Measurements from ENCODE around the gene KCNH8.
"Not testable (repeated sequence)": the region's sequence is repeated elsewhere in the genome, so short reads cannot be mapped to it uniquely, and the experiment has no call there.

The KCNH8 gene

GRCh38 chr3:19183584-19183983 lies 35.3 kb downstream of the KCNH8 start:
- no peak for DNase-seq

GRCh38 chr3:19190126-19190525 lies 41.8 kb downstream of the KCNH8 start:
- DNase-seq, result no peak

GRCh38 chr3:19190602-19191001 lies 42.3 kb downstream of the KCNH8 start:
- no peak for DNase-seq

- DNase-seq, result no peak
Observed at GRCh38 chr3:19199131-19199530, 50.8 kb downstream of the KCNH8 start.

GRCh38 chr3:19202303-19202702 lies 54.0 kb downstream of the KCNH8 start:
- DNase-seq, result no peak

GRCh38 chr3:19202754-19203153 lies 54.4 kb downstream of the KCNH8 start:
- DNase-seq, result no peak

- DNase-seq, result no peak
Observed at GRCh38 chr3:19206540-19206939, 58.2 kb downstream of the KCNH8 start.

- no peak for DNase-seq
Observed at GRCh38 chr3:19213603-19214220, 65.4 kb downstream of the KCNH8 start.

- no peak for DNase-seq
Observed at GRCh38 chr3:19215427-19215826, 67.1 kb downstream of the KCNH8 start.

- DNase-seq, result peak; percentile 2
Observed at GRCh38 chr3:19216669-19217337, 68.5 kb downstream of the KCNH8 start.

- no peak for DNase-seq
Observed at GRCh38 chr3:19220311-19220710, 72.0 kb downstream of the KCNH8 start.

GRCh38 chr3:19221081-19221480 lies 72.8 kb downstream of the KCNH8 start:
- no peak for DNase-seq

- DNase-seq, result no peak
Observed at GRCh38 chr3:19226479-19226878, 78.2 kb downstream of the KCNH8 start.

GRCh38 chr3:19228167-19228566 lies 79.9 kb downstream of the KCNH8 start:
- no peak for DNase-seq

GRCh38 chr3:19229086-19229485 lies 80.8 kb downstream of the KCNH8 start:
- no peak for DNase-seq

GRCh38 chr3:19229881-19230280 lies 81.6 kb downstream of the KCNH8 start:
- DNase-seq, result not testable (repeated sequence)

- DNase-seq, result no peak
Observed at GRCh38 chr3:19231792-19232461, 83.6 kb downstream of the KCNH8 start.

- DNase-seq, result no peak
Observed at GRCh38 chr3:19232566-19232965, 84.3 kb downstream of the KCNH8 start.

- not testable (repeated sequence) for DNase-seq
Observed at GRCh38 chr3:19233882-19234784, 85.8 kb downstream of the KCNH8 start.

- DNase-seq, result no peak
Observed at GRCh38 chr3:19248143-19248542, 99.8 kb downstream of the KCNH8 start.

GRCh38 chr3:19248767-19249166 lies 100.5 kb downstream of the KCNH8 start:
- DNase-seq, result no peak

- DNase-seq, result no peak
Observed at GRCh38 chr3:19250959-19251610, 102.8 kb downstream of the KCNH8 start.

- no peak for DNase-seq
Observed at GRCh38 chr3:19254189-19254588, 105.9 kb downstream of the KCNH8 start.

All from DMS79 treated with DMSO at 0.1 percent for 48 hours (cell line).